RWPE2 (cell line): Measurements from ENCODE around the gene MPPED2.

ENCODE experiments used
- ATAC-seq: fragments of 200-7000 bp; cut with Tn5 transposase; 3 replicates; pipeline ENCODE4 v1.9.1; 2021; ENCODE audit warnings: low read depth
- DNase-seq: peaks from one replicate; pipeline ENCODE4 v3.0.0-alpha.2; 2020; ENCODE audit warnings: low spot score
- H3K27ac ChIP-seq: fragments of 450-650 bp; 2 replicates; pipeline ENCODE4 v1.5.1; 2017; ENCODE audit warnings: mild to moderate bottlenecking; ENCODE audit not compliant: poor library complexity, severe bottlenecking
- H3K27me3 ChIP-seq: fragments of 250-450 bp; sonication (Bioruptor Pico); 2 replicates; pipeline ENCODE4 v1.5.1; 2021; ENCODE audit warnings: mild to moderate bottlenecking, moderate library complexity; ENCODE audit not compliant: insufficient read depth, poor library complexity, severe bottlenecking
- H3K36me3 ChIP-seq: fragments of 250-450 bp; sonication (Bioruptor Pico); 2 replicates; pipeline ENCODE4 v1.5.1; 2020; ENCODE audit warnings: low read depth, mild to moderate bottlenecking, moderate library complexity
- H3K4me1 ChIP-seq: fragments of 250-450 bp; sonication (Bioruptor Pico); 2 replicates; pipeline ENCODE4 v1.5.1; 2021; ENCODE audit warnings: mild to moderate bottlenecking, moderate library complexity; ENCODE audit not compliant: insufficient read depth, poor library complexity, severe bottlenecking
- H3K4me3 ChIP-seq: fragments of 250-450 bp; sonication (Bioruptor Pico); 2 replicates; pipeline ENCODE4 v1.5.1; 2021; ENCODE audit warnings: mild to moderate bottlenecking, moderate library complexity; ENCODE audit not compliant: severe bottlenecking
- H3K9me3 ChIP-seq: fragments of 250-450 bp; sonication (Bioruptor Pico); 2 replicates; pipeline ENCODE4 v1.5.1; 2021; ENCODE audit warnings: mild to moderate bottlenecking, moderate library complexity; ENCODE audit not compliant: severe bottlenecking
- CTCF ChIP-seq: fragments of 450-650 bp; IDR thresholded peaks from one replicate; pipeline ENCODE4 v1.5.1; 2017; ENCODE audit warnings: mild to moderate bottlenecking, moderate library complexity; ENCODE audit not compliant: poor library complexity, severe bottlenecking

Gene MPPED2

GRCh38 chr11:30463266-30463665, 122.9 kb downstream of the MPPED2 start:
- Histone ChIP-seq H3K4me3 (no peak overlapping the region), H3K27me3 (no peaks in the 10 kb centered on the region), H3K9me3 (no peaks in the 10 kb centered on the region), H3K4me1 (no peaks in the 10 kb centered on the region), H3K27ac (no peak overlapping the region), H3K36me3 (no peaks in the 10 kb centered on the region)
- no peak for DNase-seq
- no peak for ATAC-seq
- TF ChIP-seq CTCF, result no peak

GRCh38 chr11:30462421-30462820, 123.7 kb downstream of the MPPED2 start:
- H3K27ac ChIP-seq, result no peak overlapping the region
- no peak overlapping the region for H3K4me3 ChIP-seq
- no peak for DNase-seq
- no peaks in the 10 kb centered on the region for H3K9me3 ChIP-seq
- ATAC-seq, result no peak
- H3K27me3 ChIP-seq, result no peaks in the 10 kb centered on the region
- H3K36me3 ChIP-seq, result no peaks in the 10 kb centered on the region
- no peak for TF ChIP-seq CTCF
- no peaks in the 10 kb centered on the region for H3K4me1 ChIP-seq

GRCh38 chr11:30459821-30460220, 126.3 kb downstream of the MPPED2 start:
- no peaks in the 10 kb centered on the region for H3K36me3 ChIP-seq
- DNase-seq (no peak), ATAC-seq (no peak)
- no peaks in the 10 kb centered on the region for H3K4me1 ChIP-seq
- no peaks in the 10 kb centered on the region for H3K27me3 ChIP-seq
- TF ChIP-seq CTCF, result no peak
- H3K27ac ChIP-seq, result no peak overlapping the region
- no peaks in the 10 kb centered on the region for H3K9me3 ChIP-seq
- H3K4me3 ChIP-seq, result no peak overlapping the region

- Histone ChIP-seq H3K4me3 (no peak overlapping the region), H3K36me3 (no peaks in the 10 kb centered on the region), H3K27me3 (no peaks in the 10 kb centered on the region), H3K4me1 (no peaks in the 10 kb centered on the region), H3K27ac (no peak overlapping the region), H3K9me3 (no peaks in the 10 kb centered on the region)
- DNase-seq (no peak), ATAC-seq (no peak)
- TF ChIP-seq CTCF, result no peak
Measured at GRCh38 chr11:30459306-30459705, 126.8 kb downstream of the MPPED2 start.

- H3K36me3 ChIP-seq, result no peaks in the 10 kb centered on the region
- no peaks in the 10 kb centered on the region for H3K9me3 ChIP-seq
- no peaks in the 10 kb centered on the region for H3K27me3 ChIP-seq
- no peak for ATAC-seq
- TF ChIP-seq CTCF, result no peak
- no peak overlapping the region for H3K4me3 ChIP-seq
- no peak for DNase-seq
- H3K27ac ChIP-seq, result no peak overlapping the region
- no peaks in the 10 kb centered on the region for H3K4me1 ChIP-seq
Measured at GRCh38 chr11:30458541-30458940, 127.6 kb downstream of the MPPED2 start.
